C4-2B (cell line): ENCODE data around the gene MVB12B.

ENCODE experiments used
- H3K27ac ChIP-seq: fragments of 450-650 bp; 2 replicates; pipeline ENCODE4 v1.5.1; 2017
- ZFX ChIP-seq: fragments of 450-650 bp; IDR thresholded peaks from 2 replicates; pipeline ENCODE4 v1.6.1; 2017
- TF ChIP-seq, protein P1 (sequence below): fragments of 450-650 bp; conservative IDR thresholded peaks from 2 replicates; pipeline ENCODE4 v1.5.1; 2017; ENCODE audit warnings: mild to moderate bottlenecking

MVB12B gene

DNA sequence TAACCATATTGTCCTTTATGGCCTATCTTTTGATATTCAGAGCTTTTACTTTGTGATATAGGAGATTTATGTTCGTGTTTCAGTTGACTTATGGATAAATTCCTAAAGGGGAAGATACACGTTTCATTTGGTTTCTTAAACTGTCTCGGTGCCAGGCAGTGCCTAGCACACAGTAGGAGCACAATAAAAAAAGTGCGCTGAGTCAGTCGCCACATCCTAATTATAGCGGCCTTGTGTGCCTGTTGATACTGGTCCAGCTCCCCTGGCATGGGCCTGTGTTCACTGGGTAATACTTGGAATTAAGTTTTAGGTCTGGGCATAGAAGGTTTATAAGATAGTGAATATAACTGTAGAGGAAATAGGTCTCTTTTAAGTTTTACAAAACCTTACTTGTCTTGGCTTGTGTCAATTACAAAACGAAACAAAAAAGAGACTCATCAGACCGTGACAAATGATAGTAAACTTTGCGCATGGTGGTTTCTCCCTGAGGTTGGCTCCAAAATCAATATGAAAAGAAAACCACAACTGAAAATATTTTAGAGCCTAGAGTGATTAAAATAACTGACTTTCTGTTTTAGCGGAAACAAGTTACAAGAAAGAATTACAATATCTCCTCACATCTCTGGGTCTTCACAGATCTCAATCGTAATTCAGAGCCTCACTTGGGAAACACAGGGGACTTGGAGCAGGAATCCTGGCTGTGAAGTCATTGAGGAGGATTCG lies 84.8 kb downstream of the MVB12B start:
- H3K27ac ChIP-seq, result no peak overlapping the region
- TF ChIP-seq, protein P1, sequence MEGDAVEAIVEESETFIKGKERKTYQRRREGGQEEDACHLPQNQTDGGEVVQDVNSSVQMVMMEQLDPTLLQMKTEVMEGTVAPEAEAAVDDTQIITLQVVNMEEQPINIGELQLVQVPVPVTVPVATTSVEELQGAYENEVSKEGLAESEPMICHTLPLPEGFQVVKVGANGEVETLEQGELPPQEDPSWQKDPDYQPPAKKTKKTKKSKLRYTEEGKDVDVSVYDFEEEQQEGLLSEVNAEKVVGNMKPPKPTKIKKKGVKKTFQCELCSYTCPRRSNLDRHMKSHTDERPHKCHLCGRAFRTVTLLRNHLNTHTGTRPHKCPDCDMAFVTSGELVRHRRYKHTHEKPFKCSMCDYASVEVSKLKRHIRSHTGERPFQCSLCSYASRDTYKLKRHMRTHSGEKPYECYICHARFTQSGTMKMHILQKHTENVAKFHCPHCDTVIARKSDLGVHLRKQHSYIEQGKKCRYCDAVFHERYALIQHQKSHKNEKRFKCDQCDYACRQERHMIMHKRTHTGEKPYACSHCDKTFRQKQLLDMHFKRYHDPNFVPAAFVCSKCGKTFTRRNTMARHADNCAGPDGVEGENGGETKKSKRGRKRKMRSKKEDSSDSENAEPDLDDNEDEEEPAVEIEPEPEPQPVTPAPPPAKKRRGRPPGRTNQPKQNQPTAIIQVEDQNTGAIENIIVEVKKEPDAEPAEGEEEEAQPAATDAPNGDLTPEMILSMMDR, result no peak
- TF ChIP-seq ZFX, result no peak

GRCh38 chr9:126411948-126412284 lies 85.3 kb downstream of the MVB12B start:
- TF ChIP-seq, protein P1, result no peak
- no peak for TF ChIP-seq ZFX
- no peak overlapping the region for H3K27ac ChIP-seq

GRCh38 chr9:126412905-126413304 lies 86.3 kb downstream of the MVB12B start:
- no peak overlapping the region for H3K27ac ChIP-seq
- no peak for TF ChIP-seq ZFX
- TF ChIP-seq, protein P1, result no peak

- TF ChIP-seq ZFX, result no peak
- TF ChIP-seq, protein P1, result no peak
- no peak overlapping the region for H3K27ac ChIP-seq
These were observed 86.9 kb downstream of the MVB12B start for GRCh38 chr9:126413391-126414068.

DNA sequence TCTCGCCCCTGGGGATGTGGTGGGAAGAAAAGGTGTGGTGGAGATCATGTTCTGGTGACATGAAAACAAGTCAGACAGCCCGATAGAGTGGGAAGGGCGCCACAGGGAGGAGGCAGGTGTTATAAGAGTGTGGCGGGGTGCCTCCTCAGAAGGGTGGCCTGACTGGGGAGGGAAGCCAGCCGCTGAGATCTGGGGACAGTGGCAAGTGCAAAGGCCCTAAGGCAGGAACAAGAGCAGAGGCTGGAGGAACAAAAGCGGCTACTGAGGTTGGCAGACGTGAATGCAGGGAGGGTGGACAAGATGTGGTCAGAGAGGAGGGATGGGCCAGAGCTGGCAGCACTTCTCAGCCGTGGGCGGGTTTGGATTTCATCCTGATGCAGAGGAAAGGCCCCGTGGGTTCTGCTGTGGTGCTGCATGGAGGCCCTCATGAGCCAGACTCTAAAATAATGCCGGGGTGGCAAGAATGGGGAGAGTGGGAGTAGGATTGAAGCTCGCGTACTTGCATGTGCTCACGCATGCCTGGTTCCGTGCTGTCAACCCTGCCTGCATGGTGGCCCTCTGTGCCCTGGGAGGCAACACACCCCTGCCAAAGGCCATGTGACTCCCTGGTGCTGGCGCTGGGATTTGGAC lies 89.2 kb downstream of the MVB12B start:
- TF ChIP-seq, protein P1, result no peak
- TF ChIP-seq ZFX, result no peak
- no peak overlapping the region for H3K27ac ChIP-seq

DNA sequence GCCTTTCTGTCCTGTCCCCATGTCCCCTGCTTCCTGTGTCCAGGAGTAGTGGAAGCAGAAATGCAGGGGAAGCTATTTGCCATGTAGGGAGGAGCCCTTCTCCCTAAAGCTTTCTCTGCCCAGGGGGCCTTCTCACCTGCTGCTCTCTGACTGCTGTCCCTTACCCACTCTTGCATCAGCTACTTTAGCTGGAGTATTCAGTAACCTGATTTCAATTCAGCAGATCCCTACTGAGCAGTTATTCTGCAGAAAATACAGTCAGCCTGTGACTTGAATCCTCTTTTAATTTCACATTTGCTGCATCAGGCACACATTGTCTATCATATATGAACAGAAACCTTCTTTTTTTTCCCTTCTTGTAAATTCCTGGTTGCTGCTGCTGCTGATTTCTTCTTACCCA lies 90.4 kb downstream of the MVB12B start:
- TF ChIP-seq, protein P1, result no peak
- no peak for TF ChIP-seq ZFX
- H3K27ac ChIP-seq, result no peak overlapping the region

DNA sequence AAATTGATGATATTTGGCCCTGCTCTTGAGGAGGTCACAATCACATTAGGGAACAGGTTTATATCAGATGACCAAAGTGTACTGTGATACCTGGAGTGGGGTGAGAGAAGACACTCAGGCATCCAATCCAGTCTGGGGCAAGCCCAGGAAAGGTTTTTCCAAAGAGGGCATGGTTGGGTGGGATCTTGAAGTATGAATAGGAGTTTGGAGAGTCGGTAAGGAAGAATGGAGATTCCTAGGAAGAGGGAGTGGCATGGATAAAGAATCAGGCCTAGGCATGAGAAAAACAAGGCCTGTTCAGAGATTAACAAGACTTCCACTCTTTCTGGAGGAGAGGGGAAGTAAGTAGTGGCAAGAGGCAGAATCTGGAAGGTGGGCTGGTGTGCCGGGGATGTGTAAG lies 91.1 kb downstream of the MVB12B start:
- TF ChIP-seq ZFX, result no peak
- TF ChIP-seq, protein P1, result no peak

More for the DNA sequence above, 91.1 kb downstream of the MVB12B start:
- no peak overlapping the region for H3K27ac ChIP-seq
